Measurements from ENCODE around the gene CTNNA2.

Gene CTNNA2

DNA sequence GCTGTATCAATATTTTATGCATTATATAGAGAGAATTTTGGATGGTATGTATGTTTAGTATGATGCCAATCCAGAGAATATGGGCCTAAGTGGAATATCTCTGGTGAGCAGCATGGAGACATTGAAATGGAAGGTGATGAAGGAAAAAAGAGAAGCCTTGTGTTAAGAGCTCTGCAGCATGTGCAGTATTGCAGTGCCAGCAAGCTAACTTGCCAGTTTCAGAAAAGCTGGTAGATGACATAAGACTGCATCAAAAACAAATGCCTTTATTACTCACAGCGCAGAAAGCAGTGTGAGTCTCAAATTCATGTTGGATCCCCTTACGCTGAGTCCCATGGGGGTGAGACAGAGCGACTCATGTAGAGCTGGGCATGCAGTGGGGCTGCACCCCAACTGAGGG lies 280.2 kb downstream of the CTNNA2 start:
- Histone ChIP-seq H3K9me3 (ENCODE audit: control insufficient read depth, insufficient read depth, low read length) (no peaks in the 10 kb centered on the region), H3K9ac (ENCODE audit: low read depth, low read length) (no peak overlapping the region), H3K4me1 (ENCODE audit: control insufficient read depth, insufficient read depth, low read length) (peaks cover 5% of the 10 kb centered on the region), H3K36me3 (ENCODE audit: control insufficient read depth, insufficient read depth, low read length) (no peaks in the 10 kb centered on the region), H3K27me3 (ENCODE audit: control insufficient read depth, insufficient read depth, low read length) (no peaks in the 10 kb centered on the region), H3K4me3 (ENCODE audit: low read depth, low read length) (no peak overlapping the region)

GRCh38 chr2:79796641-79797040 lies 283.8 kb downstream of the CTNNA2 start:
- Histone ChIP-seq H3K27me3 (ENCODE audit: control insufficient read depth, insufficient read depth, low read length) (no peaks in the 10 kb centered on the region), H3K36me3 (ENCODE audit: control insufficient read depth, insufficient read depth, low read length) (no peaks in the 10 kb centered on the region), H3K4me1 (ENCODE audit: control insufficient read depth, insufficient read depth, low read length) (peaks cover 5% of the 10 kb centered on the region), H3K4me3 (ENCODE audit: low read depth, low read length) (no peak overlapping the region), H3K9me3 (ENCODE audit: control insufficient read depth, insufficient read depth, low read length) (no peaks in the 10 kb centered on the region), H3K9ac (ENCODE audit: low read depth, low read length) (no peak overlapping the region)

DNA sequence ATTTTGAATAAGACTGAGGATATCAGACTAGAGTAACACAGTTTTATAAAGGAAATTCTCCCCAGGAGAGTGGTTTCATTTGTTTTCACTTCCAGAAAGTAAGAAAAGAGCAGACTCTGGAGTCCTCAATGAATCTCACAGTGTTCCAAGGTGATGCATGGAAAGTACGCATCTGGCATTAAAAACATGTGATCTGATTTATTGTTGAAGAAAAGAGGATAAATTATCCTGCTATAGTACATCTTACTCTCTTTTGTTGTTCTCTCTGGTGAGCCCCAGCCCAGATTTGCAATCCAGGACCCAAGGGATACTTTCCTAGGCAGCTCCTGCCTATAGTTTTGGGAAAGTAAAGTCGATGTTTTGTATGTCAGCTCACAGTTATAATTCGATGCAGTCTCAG lies 285.9 kb downstream of the CTNNA2 start:
- Histone ChIP-seq H3K9ac (ENCODE audit: low read depth, low read length) (no peak overlapping the region), H3K4me3 (ENCODE audit: low read depth, low read length) (no peak overlapping the region), H3K36me3 (ENCODE audit: control insufficient read depth, insufficient read depth, low read length) (no peaks in the 10 kb centered on the region), H3K27me3 (ENCODE audit: control insufficient read depth, insufficient read depth, low read length) (no peaks in the 10 kb centered on the region), H3K9me3 (ENCODE audit: control insufficient read depth, insufficient read depth, low read length) (no peaks in the 10 kb centered on the region), H3K4me1 (ENCODE audit: control insufficient read depth, insufficient read depth, low read length) (peaks cover 5% of the 10 kb centered on the region)

DNA sequence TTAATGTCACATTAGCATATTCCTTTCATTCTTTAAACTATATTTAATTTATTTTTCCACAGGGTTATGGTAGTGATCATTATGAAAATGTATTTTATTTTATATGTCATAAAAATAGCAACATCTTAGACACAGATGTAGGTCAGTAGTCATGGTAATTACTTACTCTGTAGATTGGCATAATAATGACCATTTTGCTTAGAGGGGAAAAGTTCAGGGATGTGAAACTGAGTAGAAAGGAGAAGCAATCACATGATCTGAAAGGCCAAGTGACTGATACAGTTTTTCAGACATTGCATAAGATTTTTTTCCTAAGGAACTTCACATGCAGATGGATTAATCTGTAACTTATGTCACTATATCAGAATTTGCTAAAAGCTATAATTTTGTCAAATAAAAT lies 286.9 kb downstream of the CTNNA2 start:
- H3K9ac ChIP-seq (ENCODE audit: low read depth, low read length) = no peak overlapping the region
- H3K4me3 ChIP-seq (ENCODE audit: low read depth, low read length) = no peak overlapping the region
- H3K36me3 ChIP-seq (ENCODE audit: control insufficient read depth, insufficient read depth, low read length) = no peaks in the 10 kb centered on the region
- H3K4me1 ChIP-seq (ENCODE audit: control insufficient read depth, insufficient read depth, low read length) = peaks cover 5% of the 10 kb centered on the region
- no peaks in the 10 kb centered on the region for H3K27me3 ChIP-seq (ENCODE audit: control insufficient read depth, insufficient read depth, low read length)
- no peaks in the 10 kb centered on the region for H3K9me3 ChIP-seq (ENCODE audit: control insufficient read depth, insufficient read depth, low read length)

DNA sequence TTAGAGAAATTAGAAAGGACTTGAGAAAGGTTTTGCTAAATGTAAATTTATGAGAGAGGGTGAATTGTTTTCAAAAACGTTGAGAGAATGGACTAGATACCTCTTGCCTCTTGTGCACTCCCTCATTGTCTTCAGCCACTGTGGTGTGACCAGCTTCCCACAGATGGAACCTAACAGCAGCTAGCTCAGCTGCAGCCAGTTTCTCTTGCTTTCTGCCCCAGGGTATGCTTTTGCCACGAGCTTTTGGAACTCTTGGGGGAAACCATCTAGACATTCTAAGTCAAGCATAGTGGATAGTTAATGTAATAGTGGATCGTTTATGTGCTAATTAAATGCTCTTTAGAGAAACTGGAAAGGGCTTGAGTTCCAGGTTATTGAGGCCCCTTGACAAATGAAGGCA lies 288.2 kb downstream of the CTNNA2 start:
- Histone ChIP-seq H3K9ac (ENCODE audit: low read depth, low read length) (no peak overlapping the region), H3K4me3 (ENCODE audit: low read depth, low read length) (no peak overlapping the region), H3K36me3 (ENCODE audit: control insufficient read depth, insufficient read depth, low read length) (no peaks in the 10 kb centered on the region), H3K27me3 (ENCODE audit: control insufficient read depth, insufficient read depth, low read length) (no peaks in the 10 kb centered on the region), H3K9me3 (ENCODE audit: control insufficient read depth, insufficient read depth, low read length) (no peaks in the 10 kb centered on the region), H3K4me1 (ENCODE audit: control insufficient read depth, insufficient read depth, low read length) (peaks cover 5% of the 10 kb centered on the region)

DNA sequence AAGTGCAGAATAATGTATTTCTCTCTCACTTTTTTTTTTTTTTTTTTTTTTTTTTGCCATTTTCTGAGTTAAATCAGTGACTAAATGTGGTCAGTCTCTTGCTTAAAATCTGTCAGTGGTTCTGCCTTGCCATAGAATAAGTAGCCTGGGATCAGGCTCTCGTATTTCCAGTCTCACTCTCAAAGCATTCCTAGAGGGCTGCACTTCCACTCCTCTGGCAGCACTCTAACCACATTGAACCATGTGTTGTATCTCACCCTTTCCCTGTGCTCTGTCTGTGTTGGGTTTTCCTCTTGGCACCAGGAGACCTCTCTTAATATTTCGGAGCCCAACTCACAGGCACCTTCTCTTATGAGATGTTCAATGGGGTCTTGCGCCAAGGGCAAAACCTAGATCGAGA lies 304.4 kb downstream of the CTNNA2 start:
- Histone ChIP-seq H3K4me1 (ENCODE audit: control insufficient read depth, insufficient read depth, low read length) (peaks cover 3% of the 10 kb centered on the region), H3K9ac (ENCODE audit: low read depth, low read length) (no peak overlapping the region), H3K9me3 (ENCODE audit: control insufficient read depth, insufficient read depth, low read length) (no peaks in the 10 kb centered on the region), H3K36me3 (ENCODE audit: control insufficient read depth, insufficient read depth, low read length) (no peaks in the 10 kb centered on the region), H3K27me3 (ENCODE audit: control insufficient read depth, insufficient read depth, low read length) (no peaks in the 10 kb centered on the region), H3K4me3 (ENCODE audit: low read depth, low read length) (no peak overlapping the region)

DNA sequence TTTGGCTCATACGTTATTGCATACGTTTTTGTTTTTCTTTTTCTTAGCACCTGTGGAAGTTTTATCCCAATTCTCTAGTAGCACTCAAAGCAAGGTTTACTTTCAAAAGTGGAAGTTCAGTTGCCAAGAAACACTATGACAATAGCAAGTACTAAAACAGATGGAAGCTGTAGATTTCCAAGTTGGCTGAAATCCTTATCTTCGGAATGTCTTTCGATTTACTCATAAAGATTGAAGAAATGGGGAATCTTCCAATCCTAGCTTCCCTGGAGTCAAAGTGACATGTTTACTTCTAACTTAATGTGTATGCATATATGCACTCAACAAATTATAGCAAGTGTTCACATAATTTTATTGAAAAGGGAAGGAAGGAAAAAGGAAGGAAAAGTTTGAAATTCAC lies 307.4 kb downstream of the CTNNA2 start:
- no peaks in the 10 kb centered on the region for H3K36me3 ChIP-seq (ENCODE audit: control insufficient read depth, insufficient read depth, low read length)
- H3K27me3 ChIP-seq (ENCODE audit: control insufficient read depth, insufficient read depth, low read length) = no peaks in the 10 kb centered on the region
- no peak overlapping the region for H3K9ac ChIP-seq (ENCODE audit: low read depth, low read length)
- H3K9me3 ChIP-seq (ENCODE audit: control insufficient read depth, insufficient read depth, low read length) = no peaks in the 10 kb centered on the region
- no peak overlapping the region for H3K4me3 ChIP-seq (ENCODE audit: low read depth, low read length)
- peaks cover 3% of the 10 kb centered on the region for H3K4me1 ChIP-seq (ENCODE audit: control insufficient read depth, insufficient read depth, low read length)

GRCh38 chr2:79822136-79822535 lies 309.3 kb downstream of the CTNNA2 start:
- Histone ChIP-seq H3K27me3 (ENCODE audit: control insufficient read depth, insufficient read depth, low read length) (no peaks in the 10 kb centered on the region), H3K4me3 (ENCODE audit: low read depth, low read length) (no peak overlapping the region), H3K4me1 (ENCODE audit: control insufficient read depth, insufficient read depth, low read length) (peaks cover 3% of the 10 kb centered on the region), H3K9me3 (ENCODE audit: control insufficient read depth, insufficient read depth, low read length) (no peaks in the 10 kb centered on the region), H3K9ac (ENCODE audit: low read depth, low read length) (no peak overlapping the region), H3K36me3 (ENCODE audit: control insufficient read depth, insufficient read depth, low read length) (no peaks in the 10 kb centered on the region)

DNA sequence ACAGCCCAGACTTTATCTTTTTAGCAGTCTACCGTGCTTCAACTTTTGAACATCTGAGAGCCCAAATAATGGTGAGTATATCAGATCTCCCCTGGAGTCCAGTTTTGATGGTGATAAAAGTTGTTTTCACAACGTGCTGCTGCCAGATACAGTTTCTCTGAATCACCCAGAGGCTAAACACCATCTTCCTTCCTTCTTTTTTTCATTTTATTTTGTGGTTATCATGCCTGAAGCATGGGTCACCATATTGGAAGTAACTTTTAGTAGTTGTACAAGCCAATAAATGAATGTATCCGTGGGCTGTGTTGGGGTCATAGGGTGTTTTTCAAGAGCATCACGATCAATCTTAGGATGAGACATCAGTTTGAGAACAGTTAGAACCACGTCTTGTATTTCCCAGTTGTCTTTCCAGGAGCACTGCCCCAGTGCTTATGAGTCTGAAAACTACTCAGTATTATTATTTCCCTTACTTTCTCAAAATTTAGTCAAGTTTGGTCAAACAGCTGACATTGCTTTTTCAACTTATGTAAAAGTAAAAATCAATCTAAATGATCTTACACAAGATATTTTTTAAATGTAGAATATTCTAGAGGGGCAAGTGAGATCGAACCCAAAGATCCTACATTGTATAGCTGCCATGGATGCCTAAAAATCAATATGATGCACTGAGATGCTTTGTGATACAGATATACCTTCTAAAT lies 311.4 kb downstream of the CTNNA2 start:
- H3K9ac ChIP-seq (ENCODE audit: low read depth, low read length) = no peak overlapping the region
- no peaks in the 10 kb centered on the region for H3K9me3 ChIP-seq (ENCODE audit: control insufficient read depth, insufficient read depth, low read length)
- H3K27me3 ChIP-seq (ENCODE audit: control insufficient read depth, insufficient read depth, low read length) = no peaks in the 10 kb centered on the region
- peaks cover 8% of the 10 kb centered on the region for H3K4me1 ChIP-seq (ENCODE audit: control insufficient read depth, insufficient read depth, low read length)
- H3K4me3 ChIP-seq (ENCODE audit: low read depth, low read length) = no peak overlapping the region
- H3K36me3 ChIP-seq (ENCODE audit: control insufficient read depth, insufficient read depth, low read length) = no peaks in the 10 kb centered on the region

- Histone ChIP-seq H3K36me3 (ENCODE audit: control insufficient read depth, insufficient read depth, low read length) (no peaks in the 10 kb centered on the region), H3K4me1 (ENCODE audit: control insufficient read depth, insufficient read depth, low read length) (peaks cover 20% of the 10 kb centered on the region), H3K9ac (ENCODE audit: low read depth, low read length) (no peak overlapping the region), H3K27me3 (ENCODE audit: control insufficient read depth, insufficient read depth, low read length) (no peaks in the 10 kb centered on the region), H3K9me3 (ENCODE audit: control insufficient read depth, insufficient read depth, low read length) (no peaks in the 10 kb centered on the region), H3K4me3 (ENCODE audit: low read depth, low read length) (no peak overlapping the region)
Observed at GRCh38 chr2:79827881-79828280, 315.0 kb downstream of the CTNNA2 start.

DNA sequence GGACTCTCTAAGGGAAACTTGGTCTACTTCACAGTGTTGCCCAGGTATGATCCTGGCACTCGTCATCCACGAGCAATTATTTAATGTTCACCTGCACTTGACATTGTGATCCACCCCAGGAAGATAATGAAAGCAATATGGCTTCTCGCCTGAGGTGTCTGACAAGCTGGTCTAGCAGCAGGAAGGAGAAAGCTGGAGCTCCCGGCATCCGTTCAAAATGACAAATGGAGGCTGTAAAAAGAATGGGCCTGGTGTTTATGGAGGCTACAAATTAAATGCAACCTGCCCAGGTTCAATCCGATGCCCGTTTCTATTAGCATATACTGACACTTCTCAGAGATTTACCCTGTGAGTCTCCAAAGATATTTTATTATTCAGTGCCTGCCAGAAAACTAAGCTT lies 317.6 kb downstream of the CTNNA2 start:
- Histone ChIP-seq H3K4me3 (ENCODE audit: low read depth, low read length) (no peak overlapping the region), H3K4me1 (ENCODE audit: control insufficient read depth, insufficient read depth, low read length) (peaks cover 29% of the 10 kb centered on the region), H3K9ac (ENCODE audit: low read depth, low read length) (no peak overlapping the region), H3K27me3 (ENCODE audit: control insufficient read depth, insufficient read depth, low read length) (no peaks in the 10 kb centered on the region), H3K9me3 (ENCODE audit: control insufficient read depth, insufficient read depth, low read length) (no peaks in the 10 kb centered on the region), H3K36me3 (ENCODE audit: control insufficient read depth, insufficient read depth, low read length) (no peaks in the 10 kb centered on the region)

DNA sequence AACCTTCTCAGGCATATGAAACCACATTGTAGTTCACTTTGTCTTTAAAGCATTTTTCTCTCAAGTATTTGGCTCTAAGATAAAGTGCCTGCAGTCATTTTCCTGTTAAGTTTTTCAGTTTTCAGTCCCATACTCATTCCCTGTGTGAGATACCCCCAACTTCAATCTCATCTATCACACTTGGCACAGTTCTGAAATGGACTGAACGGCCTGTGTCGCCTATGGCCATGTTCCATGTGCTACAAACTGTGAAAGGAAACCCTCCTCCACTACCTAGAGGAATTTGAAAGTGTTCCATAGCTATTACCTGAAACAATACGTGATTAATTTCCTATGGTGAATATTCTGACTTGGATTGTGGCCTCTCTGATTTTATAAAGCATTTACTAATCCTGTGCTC lies 319.1 kb downstream of the CTNNA2 start:
- no peaks in the 10 kb centered on the region for H3K27me3 ChIP-seq (ENCODE audit: control insufficient read depth, insufficient read depth, low read length)
- H3K36me3 ChIP-seq (ENCODE audit: control insufficient read depth, insufficient read depth, low read length) = no peaks in the 10 kb centered on the region
- H3K9me3 ChIP-seq (ENCODE audit: control insufficient read depth, insufficient read depth, low read length) = no peaks in the 10 kb centered on the region
- no peak overlapping the region for H3K9ac ChIP-seq (ENCODE audit: low read depth, low read length)
- peaks cover 29% of the 10 kb centered on the region for H3K4me1 ChIP-seq (ENCODE audit: control insufficient read depth, insufficient read depth, low read length)
- no peak overlapping the region for H3K4me3 ChIP-seq (ENCODE audit: low read depth, low read length)
